NT2/D1 (cell line): ENCODE measurements around the gene GNAQ.

Source experiments
- YY1 ChIP-seq: IDR thresholded peaks from 2 replicates; pipeline ENCODE4 v1.6.1; 2011; ENCODE audit not compliant: insufficient read length, insufficient read depth
- ZNF274 ChIP-seq: IDR thresholded peaks from 2 replicates; pipeline ENCODE4 v1.6.1; 2011; ENCODE audit warnings: mild to moderate bottlenecking, low read depth, low read length

GRCh38 chr9:77916410-77916819 lies 115.2 kb downstream of the GNAQ start:
- TF ChIP-seq ZNF274: no peak
- TF ChIP-seq YY1: no peak
